ENCODE results near the gene KRT83.

DNA sequence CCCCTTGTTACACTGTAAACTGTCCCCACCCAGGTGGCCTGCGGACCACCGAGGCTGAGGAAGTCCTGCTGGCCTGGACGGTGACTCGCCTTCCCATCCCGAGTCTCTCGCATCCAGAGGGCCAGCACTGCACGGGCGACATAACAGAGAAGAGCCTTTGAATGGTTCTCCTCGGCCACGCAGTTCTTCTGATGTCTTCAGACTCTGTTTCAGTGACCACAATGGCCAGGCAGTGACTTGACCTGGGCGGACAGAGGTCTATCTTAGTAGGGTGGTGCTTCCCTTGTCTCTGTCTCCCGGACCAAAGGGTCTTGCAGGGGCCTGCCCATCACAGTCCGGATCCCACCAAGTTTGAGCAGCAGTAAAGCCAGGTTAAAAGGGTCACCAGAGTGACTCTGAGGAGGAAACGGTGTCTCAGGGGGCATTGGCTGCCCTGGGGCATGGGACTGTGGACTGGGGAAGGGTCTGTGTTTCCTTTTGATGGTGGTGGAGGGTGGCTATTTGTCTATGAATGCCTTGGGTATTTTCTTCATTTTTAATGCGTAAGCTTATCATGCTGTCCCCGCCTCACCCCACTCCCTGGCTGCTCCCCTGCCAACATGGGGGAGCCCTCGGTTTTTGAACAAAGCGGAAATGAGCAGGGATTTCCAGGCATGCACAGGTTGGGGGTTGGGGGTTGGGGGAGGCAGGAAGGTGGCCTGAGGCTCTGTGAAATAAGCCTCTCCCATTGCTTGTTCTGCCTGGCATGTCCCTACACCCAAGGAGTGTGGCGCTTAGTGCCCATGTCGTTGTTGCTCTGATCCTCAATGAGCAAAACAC is 35.8 kb upstream of the KRT83 start:
- TF ChIP-seq POLR2AphosphoS5 (IDR thresholded peaks at IDR 0.05; ENCODE audit: borderline replicate concordance, low read depth, low read length) (no peak), EZH2 (IDR thresholded peaks at IDR 0.05) (no peak), FOXP2 (optimal IDR thresholded peaks at IDR 0.05; ENCODE audit: control extremely low read depth, extremely low read length, insufficient read depth) (no peak)
